ENCODE data around the gene CTNNA1. TPM values are rescaled to one million over a fixed set of nuclear protein-coding genes. Genes with fewer than 3 reads are reported as not detected.
"Not testable (repeated sequence)": the region's sequence is repeated elsewhere in the genome, so short reads cannot be mapped to it uniquely, and the experiment has no call there.

Gene CTNNA1
- total RNA-seq = 100 to 1,000 TPM; 347 to 457 (median 380) TPM
- long read RNA-seq, donor 1, transcript CTNNA1-201 (18 exons, 3,756 nt) = major isoform, 282 of 382 reads
- long read RNA-seq, donor 1, partial matches to known transcripts = 71 of 382 reads
- long read RNA-seq, donor 1, other reads (novel, unspliced or antisense) = 23 of 382 reads
- long read RNA-seq, donor 2, transcript CTNNA1-201 (18 exons, 3,756 nt) = major isoform, 102 of 137 reads
- long read RNA-seq, donor 2, partial matches to known transcripts = 26 of 137 reads
- long read RNA-seq, donor 2, other reads (novel, unspliced or antisense) = 6 of 137 reads

DNA sequence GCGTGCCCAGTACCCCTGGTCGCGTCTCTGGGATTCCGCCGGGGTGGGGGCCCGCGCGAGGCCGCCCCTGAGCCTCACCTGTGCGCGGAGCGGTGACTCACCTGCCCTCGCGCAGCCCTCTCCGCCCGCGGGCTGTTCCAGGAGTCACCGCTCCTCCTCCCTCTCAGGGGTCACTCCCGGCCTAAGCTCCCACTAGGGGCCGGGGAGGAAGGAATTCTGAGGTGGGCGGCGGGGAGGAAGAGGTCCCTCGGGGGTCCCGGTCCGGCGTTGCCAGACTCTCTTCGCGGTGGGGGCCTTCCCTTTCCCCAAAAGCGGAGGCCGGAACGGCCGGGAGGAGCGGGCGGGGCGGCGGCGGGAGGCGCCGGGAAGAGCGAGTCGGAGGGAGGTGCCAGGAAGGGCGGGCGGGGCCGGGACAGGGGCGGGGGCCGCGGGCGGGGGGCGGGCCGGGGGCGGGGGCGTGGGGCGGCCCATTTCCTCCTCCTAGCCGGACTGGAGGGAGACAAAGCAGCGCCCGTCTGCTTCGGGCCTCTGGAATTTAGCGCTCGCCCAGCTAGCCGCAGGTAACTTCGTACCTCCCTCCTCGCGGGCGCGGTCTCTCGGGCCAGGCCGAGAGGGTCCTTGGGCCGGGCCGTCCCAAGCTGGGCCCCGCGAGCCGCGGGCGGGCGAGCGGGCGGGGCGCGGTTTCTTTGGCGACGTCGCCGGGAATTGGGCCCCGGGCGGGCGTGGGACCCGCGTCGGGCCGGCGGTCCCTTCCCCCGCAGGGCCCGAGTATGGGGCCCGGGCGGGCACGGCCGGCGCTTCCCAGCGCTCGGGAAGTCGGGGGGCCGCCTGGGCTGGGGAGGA lies at the start of gene CTNNA1:
TSS of gene CTNNA1 (plus strand) at position 475 of the 843 bp plus-strand sequence. CDS start 28,500 bp downstream, outside the sequence.
- Histone ChIP-seq H3K9me3 (peaks cover under 1% of the 10 kb centered on the region), H3K36me3 (ENCODE audit: low read depth) (no peaks in the 10 kb centered on the region), H3K4me1 (ENCODE audit: low read depth) (peaks cover 31% of the 10 kb centered on the region), H3K4me3 (peak within 1 kb of the TSS; percentile 88)
- ATAC-seq = peak; percentile 86
- DNase-seq = peak; percentile 84 to 92 (median 89)
- TF ChIP-seq, protein P1, sequence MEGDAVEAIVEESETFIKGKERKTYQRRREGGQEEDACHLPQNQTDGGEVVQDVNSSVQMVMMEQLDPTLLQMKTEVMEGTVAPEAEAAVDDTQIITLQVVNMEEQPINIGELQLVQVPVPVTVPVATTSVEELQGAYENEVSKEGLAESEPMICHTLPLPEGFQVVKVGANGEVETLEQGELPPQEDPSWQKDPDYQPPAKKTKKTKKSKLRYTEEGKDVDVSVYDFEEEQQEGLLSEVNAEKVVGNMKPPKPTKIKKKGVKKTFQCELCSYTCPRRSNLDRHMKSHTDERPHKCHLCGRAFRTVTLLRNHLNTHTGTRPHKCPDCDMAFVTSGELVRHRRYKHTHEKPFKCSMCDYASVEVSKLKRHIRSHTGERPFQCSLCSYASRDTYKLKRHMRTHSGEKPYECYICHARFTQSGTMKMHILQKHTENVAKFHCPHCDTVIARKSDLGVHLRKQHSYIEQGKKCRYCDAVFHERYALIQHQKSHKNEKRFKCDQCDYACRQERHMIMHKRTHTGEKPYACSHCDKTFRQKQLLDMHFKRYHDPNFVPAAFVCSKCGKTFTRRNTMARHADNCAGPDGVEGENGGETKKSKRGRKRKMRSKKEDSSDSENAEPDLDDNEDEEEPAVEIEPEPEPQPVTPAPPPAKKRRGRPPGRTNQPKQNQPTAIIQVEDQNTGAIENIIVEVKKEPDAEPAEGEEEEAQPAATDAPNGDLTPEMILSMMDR (IDR thresholded peaks at IDR 0.05) = no peak
- intact Hi-C loops (cut with DNase I, micrococcal nuclease) = no loop called here

- ATAC-seq; intact Hi-C loops (cut with DNase I, micrococcal nuclease): not testable (repeated sequence)
Measured at GRCh38 chr5:138703777-138704176, 49.4 kb upstream of the CTNNA1 start.

DNA sequence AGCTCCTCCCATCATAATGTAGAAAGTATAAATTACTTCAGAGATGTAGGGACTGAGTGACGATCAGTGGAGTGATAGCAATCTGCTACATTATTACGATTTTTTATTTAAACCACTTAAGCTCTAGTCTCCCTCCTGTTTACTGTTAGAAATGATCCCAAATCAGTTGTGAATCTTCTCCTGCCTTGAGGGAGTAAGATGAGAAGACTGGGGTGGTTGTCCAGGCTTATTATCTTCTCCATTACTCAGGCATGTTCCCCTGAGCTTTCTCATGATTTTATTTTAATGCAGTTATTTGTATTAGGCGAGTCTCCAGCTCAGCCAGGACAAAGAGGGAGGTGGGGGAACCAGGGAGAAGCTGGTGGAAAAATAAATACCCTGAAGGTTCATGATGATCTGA lies 48.2 kb upstream of the CTNNA1 start:
- no peak for ATAC-seq

More at GRCh38 chr5:138703777-138704176, 49.4 kb upstream of the CTNNA1 start:
- not testable (repeated sequence) for H3K36me3 ChIP-seq (ENCODE audit: low read depth); H3K9me3 ChIP-seq; H3K4me3 ChIP-seq; DNase-seq; H3K4me1 ChIP-seq (ENCODE audit: low read depth)

DNA sequence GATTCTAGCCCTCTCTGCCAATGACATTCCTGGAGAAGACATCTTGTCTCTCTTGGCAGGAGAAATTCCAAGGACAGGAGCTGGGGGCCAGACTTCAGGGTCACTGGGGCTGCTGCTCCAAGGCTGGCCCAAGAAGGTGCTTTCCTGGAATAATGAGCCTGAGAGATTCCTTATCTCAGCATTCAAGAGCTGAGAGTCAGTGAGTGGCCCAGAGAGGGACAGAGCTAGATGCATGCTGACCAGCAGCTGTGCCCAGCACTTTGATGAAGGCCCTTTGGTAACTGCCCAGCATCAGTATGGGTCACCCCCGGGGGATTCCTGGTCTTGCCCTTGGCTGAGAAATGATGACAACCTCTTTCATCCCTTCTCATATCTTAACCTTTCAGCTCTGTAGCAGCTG lies 47.7 kb upstream of the CTNNA1 start:
- TF ChIP-seq, protein P1 (IDR thresholded peaks at IDR 0.05) = no peak
- intact Hi-C loops (cut with DNase I, micrococcal nuclease) = no loop called here
- Histone ChIP-seq H3K4me3 (no peak overlapping the region), H3K9me3 (no peaks in the 10 kb centered on the region), H3K36me3 (ENCODE audit: low read depth) (no peaks in the 10 kb centered on the region), H3K4me1 (ENCODE audit: low read depth) (no peaks in the 10 kb centered on the region)
- no peak for DNase-seq
- ATAC-seq = no peak

More for the DNA sequence above, 48.2 kb upstream of the CTNNA1 start:
- Histone ChIP-seq H3K4me1 (ENCODE audit: low read depth) (no peaks in the 10 kb centered on the region), H3K36me3 (ENCODE audit: low read depth) (no peaks in the 10 kb centered on the region), H3K4me3 (no peak overlapping the region), H3K9me3 (no peaks in the 10 kb centered on the region)
- intact Hi-C loops (cut with DNase I, micrococcal nuclease) = no loop called here
- TF ChIP-seq, protein P1 (IDR thresholded peaks at IDR 0.05) = no peak
- no peak for DNase-seq

- no peaks in the 10 kb centered on the region for H3K9me3 ChIP-seq
- no peaks in the 10 kb centered on the region for H3K4me1 ChIP-seq (ENCODE audit: low read depth)
- TF ChIP-seq, protein P1 (IDR thresholded peaks at IDR 0.05) = no peak
- intact Hi-C loops (cut with DNase I, micrococcal nuclease) = no loop called here
- H3K4me3 ChIP-seq = no peak overlapping the region
- ATAC-seq = peak; percentile 35
- peak in 1 of 3 donors; percentile 6 for DNase-seq
- H3K36me3 ChIP-seq (ENCODE audit: low read depth) = no peaks in the 10 kb centered on the region
Measured at GRCh38 chr5:138706655-138707480, 46.4 kb upstream of the CTNNA1 start.

Data from mucosa of descending colon (tissue), 3 donors.